ENCODE results near the gene GPATCH8. TPM values are rescaled to one million over a fixed set of nuclear protein-coding genes. Genes with fewer than 3 reads are reported as not detected.

Gene GPATCH8
- polyA plus RNA-seq, 1 donor from 2014 or later = 24.5 TPM

- no peak overlapping the region for H3K27ac ChIP-seq (ENCODE audit: low read length)
- no peaks in the 10 kb centered on the region for H3K9me2 ChIP-seq (ENCODE audit: insufficient read depth, low read length)
- H3K79me2 ChIP-seq (replicated peaks; ENCODE audit: insufficient read depth, low read length) = no peaks in the 10 kb centered on the region
- no peaks in the 10 kb centered on the region for H4K20me1 ChIP-seq (ENCODE audit: insufficient read depth)
- TF ChIP-seq MXI1 (conservative IDR thresholded peaks at IDR 0.05; ENCODE audit: poor library complexity, severe bottlenecking) (no peak), CTCF (IDR thresholded peaks at IDR 0.05; ENCODE audit: poor library complexity, severe bottlenecking) (no peak), EP300 (conservative IDR thresholded peaks at IDR 0.05; ENCODE audit: poor library complexity, severe bottlenecking) (no peak), EZH2 (IDR thresholded peaks at IDR 0.05; ENCODE audit: borderline replicate concordance, insufficient read depth, low read length, poor library complexity, severe bottlenecking) (no peak), RAD21 (conservative IDR thresholded peaks at IDR 0.05) (no peak), POLR2AphosphoS5 (IDR thresholded peaks at IDR 0.05) (no peak), REST (IDR thresholded peaks at IDR 0.05; ENCODE audit: borderline replicate concordance) (no peak), TAF1 (IDR thresholded peaks at IDR 0.05; ENCODE audit: low read depth) (no peak), SMC3 (conservative IDR thresholded peaks at IDR 0.05; ENCODE audit: poor library complexity) (no peak)
- no peaks in the 10 kb centered on the region for H3K9me3 ChIP-seq (ENCODE audit: low read length)
- no peak overlapping the region for H3K9ac ChIP-seq (ENCODE audit: low read length)
- no peaks in the 10 kb centered on the region for H3K36me3 ChIP-seq (ENCODE audit: insufficient read depth, low read length)
- H3F3A ChIP-seq (ENCODE audit: insufficient read depth, low read length, poor library complexity, severe bottlenecking) = no peaks in the 10 kb centered on the region
- no peak overlapping the region for H2AFZ ChIP-seq (ENCODE audit: low read depth, low read length)
- H3K4me3 ChIP-seq (ENCODE audit: low read length) = no peak overlapping the region
- no peak overlapping the region for H3K4me2 ChIP-seq (ENCODE audit: low read length)
- H3K27me3 ChIP-seq (ENCODE audit: insufficient read depth, low read depth, low read length) = peaks cover 15% of the 10 kb centered on the region
Measured at GRCh38 chr17:44387804-44388203, 115.4 kb downstream of the GPATCH8 start.

GRCh38 chr17:44386182-44386525 is 117.1 kb downstream of the GPATCH8 start:
- TF ChIP-seq RAD21 (conservative IDR thresholded peaks at IDR 0.05) (no peak), EZH2 (IDR thresholded peaks at IDR 0.05; ENCODE audit: borderline replicate concordance, insufficient read depth, low read length, poor library complexity, severe bottlenecking) (no peak), SMC3 (conservative IDR thresholded peaks at IDR 0.05; ENCODE audit: poor library complexity) (no peak), MXI1 (conservative IDR thresholded peaks at IDR 0.05; ENCODE audit: poor library complexity, severe bottlenecking) (no peak), EP300 (conservative IDR thresholded peaks at IDR 0.05; ENCODE audit: poor library complexity, severe bottlenecking) (no peak), POLR2AphosphoS5 (IDR thresholded peaks at IDR 0.05) (no peak), CTCF (IDR thresholded peaks at IDR 0.05; ENCODE audit: poor library complexity, severe bottlenecking) (no peak), TAF1 (IDR thresholded peaks at IDR 0.05; ENCODE audit: low read depth) (no peak), REST (IDR thresholded peaks at IDR 0.05; ENCODE audit: borderline replicate concordance) (no peak)
- no peaks in the 10 kb centered on the region for H3K9me3 ChIP-seq (ENCODE audit: low read length)
- H3K4me2 ChIP-seq (ENCODE audit: low read length) = no peak overlapping the region
- H3K27me3 ChIP-seq (ENCODE audit: insufficient read depth, low read depth, low read length) = peaks cover 15% of the 10 kb centered on the region
- no peaks in the 10 kb centered on the region for H3K79me2 ChIP-seq (replicated peaks; ENCODE audit: insufficient read depth, low read length)
- H3K4me3 ChIP-seq (ENCODE audit: low read length) = peak overlapping the region; percentile 67
- no peaks in the 10 kb centered on the region for H3F3A ChIP-seq (ENCODE audit: insufficient read depth, low read length, poor library complexity, severe bottlenecking)
- no peaks in the 10 kb centered on the region for H3K9me2 ChIP-seq (ENCODE audit: insufficient read depth, low read length)
- no peaks in the 10 kb centered on the region for H3K36me3 ChIP-seq (ENCODE audit: insufficient read depth, low read length)
- H4K20me1 ChIP-seq (ENCODE audit: insufficient read depth) = no peaks in the 10 kb centered on the region
- H3K27ac ChIP-seq (ENCODE audit: low read length) = no peak overlapping the region
- H2AFZ ChIP-seq (ENCODE audit: low read depth, low read length) = no peak overlapping the region
- H3K9ac ChIP-seq (ENCODE audit: low read length) = no peak overlapping the region

Data from neural cell (in vitro differentiated cells).